ENCODE data around the gene MSI2.

MSI2 gene

GRCh38 chr17:57438066-57438731, 181.9 kb downstream of the MSI2 start:
- H3K4me1 ChIP-seq (ENCODE audit: insufficient read depth, insufficient read length): peaks cover 18% of the 10 kb centered on the region
- H3K9me3 ChIP-seq (ENCODE audit: insufficient read depth, low read length): no peaks in the 10 kb centered on the region
- no peaks in the 10 kb centered on the region for H3K36me3 ChIP-seq (ENCODE audit: insufficient read depth, insufficient read length, low read length)
- DNase-seq (ENCODE audit: low read depth, low spot score): no peak
- TF ChIP-seq YY1 (IDR thresholded peaks at IDR 0.05; ENCODE audit: insufficient read depth, insufficient read length): no peak
- no peak for TF ChIP-seq SUZ12 (IDR thresholded peaks at IDR 0.05; ENCODE audit: extremely low read depth, insufficient read depth, insufficient read length)
- no peak for TF ChIP-seq ZNF274 (IDR thresholded peaks at IDR 0.05; ENCODE audit: low read depth, low read length)
- H3K4me3 ChIP-seq (ENCODE audit: insufficient read length, low read depth): no peak overlapping the region
- no peaks in the 10 kb centered on the region for H3K27me3 ChIP-seq (ENCODE audit: insufficient read depth, insufficient read length)
- no peak overlapping the region for H3K9ac ChIP-seq (ENCODE audit: insufficient read length, low read depth)

- Histone ChIP-seq H3K9me3 (ENCODE audit: insufficient read depth, low read length) (no peaks in the 10 kb centered on the region), H3K4me1 (ENCODE audit: insufficient read depth, insufficient read length) (peaks cover 23% of the 10 kb centered on the region), H3K27me3 (ENCODE audit: insufficient read depth, insufficient read length) (no peaks in the 10 kb centered on the region), H3K9ac (ENCODE audit: insufficient read length, low read depth) (no peak overlapping the region), H3K36me3 (ENCODE audit: insufficient read depth, insufficient read length, low read length) (peaks cover 3% of the 10 kb centered on the region), H3K4me3 (ENCODE audit: insufficient read length, low read depth) (no peak overlapping the region)
- TF ChIP-seq ZNF274 (IDR thresholded peaks at IDR 0.05; ENCODE audit: low read depth, low read length) (no peak), SUZ12 (IDR thresholded peaks at IDR 0.05; ENCODE audit: extremely low read depth, insufficient read depth, insufficient read length) (no peak), YY1 (IDR thresholded peaks at IDR 0.05; ENCODE audit: insufficient read depth, insufficient read length) (no peak)
- DNase-seq (ENCODE audit: low read depth, low spot score): no peak
These were observed 183.3 kb downstream of the MSI2 start for GRCh38 chr17:57439651-57440050.

- no peak for DNase-seq (ENCODE audit: low read depth, low spot score)
These were observed 184.4 kb downstream of the MSI2 start for GRCh38 chr17:57440522-57441269.

GRCh38 chr17:57441270-57441600, 184.9 kb downstream of the MSI2 start:
- H3K4me1 ChIP-seq (ENCODE audit: insufficient read depth, insufficient read length): peaks cover 27% of the 10 kb centered on the region
- H3K36me3 ChIP-seq (ENCODE audit: insufficient read depth, insufficient read length, low read length): peaks cover 3% of the 10 kb centered on the region
- peak; percentile 35 for DNase-seq (ENCODE audit: low read depth, low spot score)
- H3K4me3 ChIP-seq (ENCODE audit: insufficient read length, low read depth): no peak overlapping the region
- H3K9ac ChIP-seq (ENCODE audit: insufficient read length, low read depth): no peak overlapping the region
- H3K9me3 ChIP-seq (ENCODE audit: insufficient read depth, low read length): no peaks in the 10 kb centered on the region
- H3K27me3 ChIP-seq (ENCODE audit: insufficient read depth, insufficient read length): no peaks in the 10 kb centered on the region
- TF ChIP-seq SUZ12 (IDR thresholded peaks at IDR 0.05; ENCODE audit: extremely low read depth, insufficient read depth, insufficient read length) (no peak), YY1 (IDR thresholded peaks at IDR 0.05; ENCODE audit: insufficient read depth, insufficient read length) (no peak), ZNF274 (IDR thresholded peaks at IDR 0.05; ENCODE audit: low read depth, low read length) (no peak)

More at GRCh38 chr17:57440522-57441269, 184.4 kb downstream of the MSI2 start:
- peak; percentile 75 for TF ChIP-seq YY1 (IDR thresholded peaks at IDR 0.05; ENCODE audit: insufficient read depth, insufficient read length)
- no peak for TF ChIP-seq ZNF274 (IDR thresholded peaks at IDR 0.05; ENCODE audit: low read depth, low read length)
- no peak for TF ChIP-seq SUZ12 (IDR thresholded peaks at IDR 0.05; ENCODE audit: extremely low read depth, insufficient read depth, insufficient read length)
- H3K4me1 ChIP-seq (ENCODE audit: insufficient read depth, insufficient read length): peaks cover 27% of the 10 kb centered on the region
- no peaks in the 10 kb centered on the region for H3K9me3 ChIP-seq (ENCODE audit: insufficient read depth, low read length)
- no peak overlapping the region for H3K9ac ChIP-seq (ENCODE audit: insufficient read length, low read depth)
- no peak overlapping the region for H3K4me3 ChIP-seq (ENCODE audit: insufficient read length, low read depth)
- no peaks in the 10 kb centered on the region for H3K27me3 ChIP-seq (ENCODE audit: insufficient read depth, insufficient read length)
- peaks cover 3% of the 10 kb centered on the region for H3K36me3 ChIP-seq (ENCODE audit: insufficient read depth, insufficient read length, low read length)

- Histone ChIP-seq H3K36me3 (ENCODE audit: insufficient read depth, insufficient read length, low read length) (peaks cover 3% of the 10 kb centered on the region), H3K27me3 (ENCODE audit: insufficient read depth, insufficient read length) (no peaks in the 10 kb centered on the region), H3K9me3 (ENCODE audit: insufficient read depth, low read length) (no peaks in the 10 kb centered on the region), H3K9ac (ENCODE audit: insufficient read length, low read depth) (no peak overlapping the region), H3K4me1 (ENCODE audit: insufficient read depth, insufficient read length) (peaks cover 27% of the 10 kb centered on the region), H3K4me3 (ENCODE audit: insufficient read length, low read depth) (no peak overlapping the region)
- no peak for DNase-seq (ENCODE audit: low read depth, low spot score)
- TF ChIP-seq YY1 (IDR thresholded peaks at IDR 0.05; ENCODE audit: insufficient read depth, insufficient read length): no peak
- TF ChIP-seq ZNF274 (IDR thresholded peaks at IDR 0.05; ENCODE audit: low read depth, low read length): no peak
These were observed 186.1 kb downstream of the MSI2 start for GRCh38 chr17:57442401-57442823.

- Histone ChIP-seq H3K4me3 (ENCODE audit: insufficient read length, low read depth) (no peak overlapping the region), H3K9ac (ENCODE audit: insufficient read length, low read depth) (no peak overlapping the region), H3K27me3 (ENCODE audit: insufficient read depth, insufficient read length) (no peaks in the 10 kb centered on the region), H3K36me3 (ENCODE audit: insufficient read depth, insufficient read length, low read length) (peaks cover 3% of the 10 kb centered on the region), H3K4me1 (ENCODE audit: insufficient read depth, insufficient read length) (peaks cover 27% of the 10 kb centered on the region), H3K9me3 (ENCODE audit: insufficient read depth, low read length) (no peaks in the 10 kb centered on the region)
- no peak for TF ChIP-seq SUZ12 (IDR thresholded peaks at IDR 0.05; ENCODE audit: extremely low read depth, insufficient read depth, insufficient read length)
- TF ChIP-seq YY1 (IDR thresholded peaks at IDR 0.05; ENCODE audit: insufficient read depth, insufficient read length): no peak
- TF ChIP-seq ZNF274 (IDR thresholded peaks at IDR 0.05; ENCODE audit: low read depth, low read length): no peak
- no peak for DNase-seq (ENCODE audit: low read depth, low spot score)
These were observed 186.7 kb downstream of the MSI2 start for GRCh38 chr17:57442914-57443571.

GRCh38 chr17:57443781-57444180, 187.5 kb downstream of the MSI2 start:
- DNase-seq (ENCODE audit: low read depth, low spot score): no peak
- peak overlapping the region; percentile 63 for H3K9ac ChIP-seq (ENCODE audit: insufficient read length, low read depth)
- no peaks in the 10 kb centered on the region for H3K27me3 ChIP-seq (ENCODE audit: insufficient read depth, insufficient read length)
- no peak overlapping the region for H3K4me3 ChIP-seq (ENCODE audit: insufficient read length, low read depth)
- no peaks in the 10 kb centered on the region for H3K9me3 ChIP-seq (ENCODE audit: insufficient read depth, low read length)
- no peak for TF ChIP-seq YY1 (IDR thresholded peaks at IDR 0.05; ENCODE audit: insufficient read depth, insufficient read length)
- TF ChIP-seq SUZ12 (IDR thresholded peaks at IDR 0.05; ENCODE audit: extremely low read depth, insufficient read depth, insufficient read length): no peak
- TF ChIP-seq ZNF274 (IDR thresholded peaks at IDR 0.05; ENCODE audit: low read depth, low read length): no peak
- peaks cover 3% of the 10 kb centered on the region for H3K36me3 ChIP-seq (ENCODE audit: insufficient read depth, insufficient read length, low read length)
- peaks cover 27% of the 10 kb centered on the region for H3K4me1 ChIP-seq (ENCODE audit: insufficient read depth, insufficient read length)
